GM12878 (cell line): ENCODE data around the gene SCGB1A1. TPM values are rescaled to one million over a fixed set of nuclear protein-coding genes. Genes with fewer than 3 reads are reported as not detected.

Experiments
- ATAC-seq: fragments of 200-7000 bp; cut with Tn5 transposase; 3 replicates; pipeline ENCODE4 v1.9.1; 2020; ENCODE audit warnings: mild to moderate bottlenecking, moderate library complexity
- BruUV-seq: library from RNA; stranded (reverse); fragments of 400-500 nt; replicated peaks from 2 replicates; lab custom pipeline; 2021; lab: Mats Ljungman, UMichigan
- CTCF ChIA-PET: fragments of 300-600 bp; sonication (Branson Sonifier 250); formaldehyde crosslinking; extraction: SDS; loops from one replicate; lab custom pipeline; 2021; ENCODE audit warnings: inconsistent platforms; lab: Yijun Ruan, JAX
- POLR2A ChIA-PET: fragments of 350-600 bp; formaldehyde crosslinking; extraction: SDS; loops from one replicate; lab custom pipeline; 2021; ENCODE audit warnings: inconsistent platforms; lab: Charles Lee
- RAD21 ChIA-PET: fragments of 300-600 bp; sonication (Branson Sonifier 250); formaldehyde crosslinking; loops from one replicate; lab custom pipeline; 2023; ENCODE audit warnings: antibody characterized with exemption; ENCODE audit not compliant: unreplicated experiment; lab: Charles Lee
- SMC1A ChIA-PET: fragments of 300-600 bp; sonication (Branson Sonifier 250); formaldehyde crosslinking; loops from one replicate; lab custom pipeline; 2023; ENCODE audit not compliant: unreplicated experiment, uncharacterized antibody; lab: Charles Lee
- DNase-seq: peaks from one replicate; pipeline ENCODE4 v3.0.0-alpha.2; 2011; ENCODE audit warnings: low read depth, low spot score
- FAIRE-seq: peaks from 3 replicates; lab custom pipeline; 2011; peaks lifted over from hg19 to GRCh38; lab: Jason Lieb, UNC
- H2AFZ ChIP-seq: 2 replicates; pipeline ENCODE4 v1.6.0; 2011; ENCODE audit warnings: low read depth, low read length, control low read depth; ENCODE audit not compliant: control insufficient read depth
- H3K27ac ChIP-seq: 2 replicates; pipeline ENCODE4 v1.5.1; 2011; ENCODE audit warnings: control low read depth; ENCODE audit not compliant: control insufficient read depth, insufficient read depth
- H3K27me3 ChIP-seq, 2 experiments: replicated peaks in 1 of 2; 2 replicates each; pipeline versions ENCODE4 v1.6.0 to v1.6.1; 2011; ENCODE audit warnings: low read length in 1 of 2; ENCODE audit not compliant: control insufficient read depth in 2 of 2, insufficient read depth in 2 of 2
- H3K36me3 ChIP-seq, 2 experiments: 2 replicates each; pipeline ENCODE4 v1.5.1; 2011; ENCODE audit warnings: low read length in 1 of 2; ENCODE audit not compliant: control insufficient read depth in 2 of 2, insufficient read depth in 2 of 2
- H3K4me1 ChIP-seq: 2 replicates; pipeline ENCODE4 v1.6.1; 2011; ENCODE audit warnings: mild to moderate bottlenecking, low read length, moderate library complexity, mixed read lengths; ENCODE audit not compliant: control insufficient read depth, insufficient read depth
- H3K4me2 ChIP-seq: 2 replicates; pipeline ENCODE4 v1.6.0; 2011; ENCODE audit warnings: control low read depth; ENCODE audit not compliant: control insufficient read depth, insufficient read depth
- H3K4me3 ChIP-seq: fragments of 200-600 bp; sonication (generic); 2 replicates; pipeline ENCODE4 v1.5.1; 2016
- H3K79me2 ChIP-seq: 2 replicates; pipeline ENCODE4 v1.6.0; 2011; ENCODE audit warnings: low read length; ENCODE audit not compliant: control insufficient read depth, insufficient read depth
- H3K9ac ChIP-seq: 2 replicates; pipeline ENCODE4 v1.8.0; 2011; ENCODE audit warnings: low read length, control low read depth, mixed read lengths; ENCODE audit not compliant: control insufficient read depth, insufficient read depth
- H3K9me3 ChIP-seq: replicated peaks from 3 replicates; pipeline ENCODE4 v1.5.1; 2011; ENCODE audit warnings: mild to moderate bottlenecking, low read length; ENCODE audit not compliant: control insufficient read depth, insufficient read depth
- H4K20me1 ChIP-seq: 2 replicates; pipeline ENCODE4 v1.6.0; 2011; ENCODE audit not compliant: control insufficient read depth, insufficient read depth
- ASH2L ChIP-seq: fragments of 300-600, 200-600 bp; sonication (generic); IDR thresholded peaks from 2 replicates; pipeline ENCODE4 v1.6.1; 2017; ENCODE audit warnings: low read depth, mild to moderate bottlenecking, borderline replicate concordance
- BCLAF1 ChIP-seq: fragments of 450-650 bp; IDR thresholded peaks from 2 replicates; pipeline ENCODE4 v1.6.1; 2017; ENCODE audit warnings: antibody characterized with exemption, mild to moderate bottlenecking, moderate library complexity
- HDAC6 ChIP-seq: fragments of 200-600 bp; sonication (generic); IDR thresholded peaks from one replicate; pipeline ENCODE4 v1.8.0; 2017; ENCODE audit warnings: antibody characterized with exemption; ENCODE audit not compliant: unreplicated experiment
- IRF4 ChIP-seq: IDR thresholded peaks from 2 replicates; pipeline ENCODE4 v1.6.1; 2011; ENCODE audit warnings: low read depth, low read length
- KDM1A ChIP-seq: fragments of 200-600 bp; sonication (generic); IDR thresholded peaks from 2 replicates; pipeline ENCODE4 v1.6.1; 2016; ENCODE audit warnings: borderline replicate concordance
- KLF5 ChIP-seq: fragments of 450-650 bp; IDR thresholded peaks from 2 replicates; pipeline ENCODE4 v1.6.1; 2014; ENCODE audit warnings: mild to moderate bottlenecking; ENCODE audit not compliant: partially characterized antibody
- LARP7 ChIP-seq: fragments of 450-650 bp; IDR thresholded peaks from 2 replicates; pipeline ENCODE4 v1.6.1; 2017; ENCODE audit warnings: mild to moderate bottlenecking
- PBX3 ChIP-seq: IDR thresholded peaks from 2 replicates; pipeline ENCODE4 v1.6.1; 2011; ENCODE audit warnings: mild to moderate bottlenecking, low read depth, low read length, moderate library complexity; ENCODE audit not compliant: insufficient replicate concordance
- RAD21 ChIP-seq: IDR thresholded peaks from 2 replicates; pipeline ENCODE4 v1.6.1; 2011; ENCODE audit warnings: mild to moderate bottlenecking, low read depth, low read length, moderate library complexity; ENCODE audit not compliant: insufficient read depth
- RCOR1 ChIP-seq: conservative IDR thresholded peaks from 2 replicates; pipeline ENCODE4 v1.6.1; 2012; ENCODE audit warnings: low read depth, low read length, improper control_type of control experiment
- TCF7 ChIP-seq: IDR thresholded peaks from 2 replicates; pipeline ENCODE4 v1.6.1; 2014; ENCODE audit warnings: antibody characterized with exemption, borderline replicate concordance
- USF1 ChIP-seq: IDR thresholded peaks from 2 replicates; pipeline ENCODE4 v1.6.1; 2011; ENCODE audit warnings: borderline replicate concordance, low read depth, mild to moderate bottlenecking, moderate library complexity, mixed read lengths, low read length; ENCODE audit not compliant: insufficient read depth; ENCODE audit errors: extremely low read length
- ZSCAN29 ChIP-seq: fragments of 450-650 bp; IDR thresholded peaks from 2 replicates; pipeline ENCODE4 v1.6.1; 2017; ENCODE audit warnings: mild to moderate bottlenecking, moderate library complexity
- WGBS: methylation state at CpG from one replicate; pipeline ENCODE4 v1.1.6; 2016; ENCODE audit warnings: low lambda C conversion rate; ENCODE audit not compliant: insufficient replicate concordance, insufficient coverage; ENCODE audit errors: missing lambda C conversion rate; 5-methylcytosine and 5-hydroxymethylcytosine counted together
- in situ Hi-C: fragments of 300-500 bp; cut with MboI; formaldehyde crosslinking; loops from 9 replicates; pipeline ENCODE4 v1.14.3; 2018; ENCODE audit warnings: mixed read lengths
- intact Hi-C: fragments of 100-400 bp; cut with micrococcal nuclease; formaldehyde crosslinking; loops from one replicate; pipeline ENCODE4 v1.14.2; 2022; ENCODE audit not compliant: unreplicated experiment
- polyA plus RNA-seq, 11 experiments: library from polyadenylated mRNA; depleted of rRNA in 4 of 11; unstranded in 6 of 11; stranded (reverse) in 5 of 11; fragments of >200 nt; fragmentation: Nextera tagmentation in 4 of 11; fragmentation: Illumina TruSeq in 1 of 11; extraction: Ambion mirVana in 4 of 11; extraction: Trizol in 1 of 11; gene quantifications; 1 replicate in 1 of 11; 2 replicates in 10 of 11; pipeline versions ENCODE4 v1.2.1 to v1.2.3, GENCODE V29; 2011 to 2016; ENCODE audit warnings: inconsistent platforms in 2 of 11, missing spikeins in 2 of 11, low read depth in 1 of 11
- total RNA-seq, 4 experiments: library from RNA; depleted of rRNA in 3 of 4; stranded (reverse); fragments of >200 nt in 3 of 4; fragmentation: Illumina TruSeq in 1 of 4; extraction: Trizol in 1 of 4; gene quantifications; 2 replicates each; pipeline versions ENCODE4 v1.2.1 to v1.2.3, GENCODE V29; 2013 to 2021
- TF ChIP-seq, protein P1 (sequence below): fragments of 450-650 bp; IDR thresholded peaks from 2 replicates; pipeline ENCODE4 v1.6.1; 2018; ENCODE audit warnings: mild to moderate bottlenecking, low read depth, moderate library complexity; ENCODE audit not compliant: partially characterized antibody

SCGB1A1 gene
- total and polyA plus RNA-seq, 10 of the 15 experiments (the other 5 are each of a cell fraction or from before 2014, with no cell fraction given) = not detected

DNA sequence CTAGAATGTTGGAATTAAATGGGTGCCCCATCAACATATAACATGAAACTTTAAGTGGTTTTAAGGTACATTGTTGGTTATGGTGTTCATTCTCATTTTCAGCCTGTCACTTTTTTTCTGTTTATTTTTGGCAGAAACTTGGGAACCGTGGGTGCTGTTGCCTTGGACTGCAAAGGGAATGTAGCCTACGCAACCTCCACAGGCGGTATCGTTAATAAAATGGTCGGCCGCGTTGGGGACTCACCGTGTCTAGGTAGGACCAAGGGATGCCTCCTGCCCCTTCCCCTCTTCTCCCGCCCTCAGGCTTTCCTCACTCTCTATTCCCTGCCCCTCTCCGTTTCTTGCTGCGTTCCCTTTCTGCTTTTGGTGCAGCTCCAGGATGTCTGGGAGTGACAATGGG is 29.8 kb upstream of the SCGB1A1 start (continued):
- TF ChIP-seq LARP7 (no peak), BCLAF1 (no peak), ASH2L (no peak), KDM1A (no peak), KLF5 (no peak), RCOR1 (no peak), HDAC6 (no peak)

DNA sequence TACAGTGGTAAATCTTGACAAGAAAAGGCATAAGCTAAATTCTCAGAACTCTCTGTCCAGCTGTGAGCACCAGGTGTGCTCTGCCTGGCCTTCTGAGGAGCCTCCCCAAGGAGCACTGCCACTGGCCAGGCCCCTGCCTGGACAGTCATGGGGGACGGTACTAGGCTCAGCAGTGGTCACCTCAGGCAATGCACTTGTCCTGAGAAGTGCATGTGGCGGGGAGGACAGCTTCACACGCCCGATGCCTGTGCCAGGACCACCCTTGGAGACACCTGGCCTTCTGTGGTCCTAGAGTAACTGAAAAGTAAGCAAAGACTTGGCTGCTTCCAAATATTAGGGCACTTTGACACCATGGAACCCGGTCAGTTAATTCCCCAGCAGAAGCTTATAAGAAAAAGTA is 28.6 kb upstream of the SCGB1A1 start:
- peaks cover 8% of the 10 kb centered on the region for H3K4me1 ChIP-seq
- H4K20me1 ChIP-seq = no peaks in the 10 kb centered on the region
- intact Hi-C loops = loop anchor here (10.0 kb wide), 1 partner anchor 475 kb away; no protein-coding TSS in a partner anchor
- DNase-seq (no peak), FAIRE-seq (no peak), ATAC-seq (no peak)
- no peaks in the 10 kb centered on the region for H3K79me2 ChIP-seq
- CTCF ChIA-PET = interaction anchor here (0.7 to 3.4 kb wide), 6 partner anchors 9 to 287 kb away, joined by 3 to 13 read pairs (median 8); partner anchors contain the start of gene ASRGL1
- SMC1A ChIA-PET = interaction anchor here (0.9 to 1.7 kb wide), 2 partner anchors 9 to 13 kb away, joined by 4 to 5 read pairs; no protein-coding TSS in a partner anchor
- no peak overlapping the region for H2AFZ ChIP-seq
- no peaks in the 10 kb centered on the region for H3K9me3 ChIP-seq
- H3K4me2 ChIP-seq = no peak overlapping the region
- in situ Hi-C loops = no loop called here
- H3K4me3 ChIP-seq = no peak overlapping the region
- no peak overlapping the region for H3K9ac ChIP-seq
- 16% methylated on average over 5 of the region's 5 CpGs for WGBS
- no peaks in the 10 kb centered on the region for H3K36me3 ChIP-seq
- RAD21 ChIA-PET = no interaction called here
- POLR2A ChIA-PET = interaction anchor here (0.6 kb wide), 1 partner anchor 192 kb away, joined by 4 read pairs; no protein-coding TSS in a partner anchor
- no peak overlapping the region for H3K27ac ChIP-seq
- no peaks in the 10 kb centered on the region for H3K27me3 ChIP-seq
- no TSS peak for BruUV-seq
- TF ChIP-seq USF1 (no peak), IRF4 (no peak), KLF5 (no peak), ZSCAN29 (no peak), TCF7 (no peak), RAD21 (no peak), PBX3 (no peak)
- TF ChIP-seq, protein P1, sequence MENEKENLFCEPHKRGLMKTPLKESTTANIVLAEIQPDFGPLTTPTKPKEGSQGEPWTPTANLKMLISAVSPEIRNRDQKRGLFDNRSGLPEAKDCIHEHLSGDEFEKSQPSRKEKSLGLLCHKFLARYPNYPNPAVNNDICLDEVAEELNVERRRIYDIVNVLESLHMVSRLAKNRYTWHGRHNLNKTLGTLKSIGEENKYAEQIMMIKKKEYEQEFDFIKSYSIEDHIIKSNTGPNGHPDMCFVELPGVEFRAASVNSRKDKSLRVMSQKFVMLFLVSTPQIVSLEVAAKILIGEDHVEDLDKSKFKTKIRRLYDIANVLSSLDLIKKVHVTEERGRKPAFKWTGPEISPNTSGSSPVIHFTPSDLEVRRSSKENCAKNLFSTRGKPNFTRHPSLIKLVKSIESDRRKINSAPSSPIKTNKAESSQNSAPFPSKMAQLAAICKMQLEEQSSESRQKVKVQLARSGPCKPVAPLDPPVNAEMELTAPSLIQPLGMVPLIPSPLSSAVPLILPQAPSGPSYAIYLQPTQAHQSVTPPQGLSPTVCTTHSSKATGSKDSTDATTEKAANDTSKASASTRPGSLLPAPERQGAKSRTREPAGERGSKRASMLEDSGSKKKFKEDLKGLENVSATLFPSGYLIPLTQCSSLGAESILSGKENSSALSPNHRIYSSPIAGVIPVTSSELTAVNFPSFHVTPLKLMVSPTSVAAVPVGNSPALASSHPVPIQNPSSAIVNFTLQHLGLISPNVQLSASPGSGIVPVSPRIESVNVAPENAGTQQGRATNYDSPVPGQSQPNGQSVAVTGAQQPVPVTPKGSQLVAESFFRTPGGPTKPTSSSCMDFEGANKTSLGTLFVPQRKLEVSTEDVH = no peak
